GM10266 (cell line): Measurements from ENCODE around the gene LIN54.

ENCODE experiments used
- DNase-seq: peaks from one replicate; pipeline ENCODE4 v3.0.0; 2012; ENCODE audit errors: extremely low spot score
- TF ChIP-seq, protein P1 (sequence below): IDR thresholded peaks from 2 replicates; pipeline ENCODE4 v1.5.1; 2012; ENCODE audit warnings: mild to moderate bottlenecking, low read depth; ENCODE audit not compliant: control insufficient read depth, insufficient read depth; ENCODE audit errors: missing control alignments

Gene LIN54

DNA sequence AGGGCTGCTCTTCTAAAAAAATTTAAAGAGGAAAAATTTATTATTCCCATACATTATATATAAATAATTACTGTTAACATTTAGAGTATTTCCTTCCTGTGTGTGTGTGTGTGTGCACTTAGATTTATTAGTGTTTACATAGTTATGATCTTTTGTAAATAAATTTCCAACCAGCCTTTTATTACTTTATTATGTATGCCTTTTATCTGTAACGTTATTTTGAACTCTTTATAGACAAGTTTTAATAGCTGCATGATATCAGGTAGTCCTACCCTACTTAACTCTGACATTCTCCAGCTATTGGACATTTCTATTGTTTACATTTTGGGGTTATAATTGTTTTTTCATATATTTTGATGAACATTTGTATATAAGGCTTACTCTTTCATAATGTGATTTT, 101.3 kb downstream of the LIN54 start:
- DNase-seq, result no peak
- TF ChIP-seq, protein P1, sequence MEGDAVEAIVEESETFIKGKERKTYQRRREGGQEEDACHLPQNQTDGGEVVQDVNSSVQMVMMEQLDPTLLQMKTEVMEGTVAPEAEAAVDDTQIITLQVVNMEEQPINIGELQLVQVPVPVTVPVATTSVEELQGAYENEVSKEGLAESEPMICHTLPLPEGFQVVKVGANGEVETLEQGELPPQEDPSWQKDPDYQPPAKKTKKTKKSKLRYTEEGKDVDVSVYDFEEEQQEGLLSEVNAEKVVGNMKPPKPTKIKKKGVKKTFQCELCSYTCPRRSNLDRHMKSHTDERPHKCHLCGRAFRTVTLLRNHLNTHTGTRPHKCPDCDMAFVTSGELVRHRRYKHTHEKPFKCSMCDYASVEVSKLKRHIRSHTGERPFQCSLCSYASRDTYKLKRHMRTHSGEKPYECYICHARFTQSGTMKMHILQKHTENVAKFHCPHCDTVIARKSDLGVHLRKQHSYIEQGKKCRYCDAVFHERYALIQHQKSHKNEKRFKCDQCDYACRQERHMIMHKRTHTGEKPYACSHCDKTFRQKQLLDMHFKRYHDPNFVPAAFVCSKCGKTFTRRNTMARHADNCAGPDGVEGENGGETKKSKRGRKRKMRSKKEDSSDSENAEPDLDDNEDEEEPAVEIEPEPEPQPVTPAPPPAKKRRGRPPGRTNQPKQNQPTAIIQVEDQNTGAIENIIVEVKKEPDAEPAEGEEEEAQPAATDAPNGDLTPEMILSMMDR, result no peak

DNA sequence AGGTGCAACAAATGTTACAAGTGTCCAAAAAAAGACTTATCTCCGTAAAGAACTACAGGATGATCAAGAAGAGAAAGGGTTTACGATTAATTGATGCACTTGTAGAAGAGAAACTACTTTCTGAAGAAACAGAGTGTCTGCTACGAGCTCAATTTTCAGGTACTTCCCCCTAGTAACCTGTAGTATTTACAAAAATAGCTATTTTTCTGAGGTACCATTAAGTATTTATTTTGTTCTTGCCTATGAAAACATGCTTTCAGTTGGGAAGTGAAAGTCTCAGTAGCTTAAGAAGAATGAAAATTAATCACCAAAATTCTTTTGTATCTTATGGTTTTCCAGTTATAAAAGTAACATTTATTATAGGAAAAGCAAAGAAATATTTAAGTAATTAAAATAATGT, 104.2 kb downstream of the LIN54 start:
- TF ChIP-seq, protein P1, result no peak
- peak; percentile 29 for DNase-seq

DNA sequence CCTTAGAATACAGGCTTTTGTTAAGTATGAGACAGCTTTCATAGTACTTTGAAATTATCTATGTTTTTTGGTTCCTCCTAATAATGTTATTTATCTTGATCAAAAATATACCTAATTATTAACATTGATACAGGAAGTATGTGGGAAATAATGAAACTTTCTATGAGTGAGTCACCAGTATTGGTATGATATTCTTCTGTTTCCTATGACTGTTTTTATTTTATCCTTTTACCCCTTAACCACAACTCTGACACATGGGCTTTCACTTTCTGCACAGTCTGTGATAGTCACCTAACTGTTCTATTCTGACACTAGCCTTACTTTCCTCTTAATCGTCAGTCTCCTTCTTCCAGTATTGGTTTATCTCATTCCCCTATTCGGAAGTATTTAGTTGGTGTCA, 105.4 kb downstream of the LIN54 start:
- peak; percentile 75 for DNase-seq
- TF ChIP-seq, protein P1, result no peak

DNA sequence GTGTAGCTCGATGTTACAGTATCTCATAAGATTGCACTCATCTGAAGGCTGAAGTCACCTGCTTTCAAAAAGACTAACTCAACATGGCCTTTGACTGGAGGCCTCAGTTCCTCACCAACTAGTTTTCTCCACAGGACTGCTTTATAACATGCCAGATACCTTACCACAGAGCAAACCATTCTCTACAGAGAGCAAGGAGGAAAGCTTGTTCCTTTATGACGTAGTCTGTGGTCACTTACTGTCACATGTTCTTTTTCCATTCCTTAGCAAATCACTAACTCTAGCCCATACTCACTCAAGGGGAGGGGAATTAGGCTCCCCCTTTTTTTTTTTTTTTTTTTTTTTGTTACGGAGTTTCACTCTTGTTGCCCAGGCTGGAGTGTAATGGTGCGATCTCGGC, 106.9 kb downstream of the LIN54 start:
- TF ChIP-seq, protein P1, result no peak
- DNase-seq, result peak; percentile 16

DNA sequence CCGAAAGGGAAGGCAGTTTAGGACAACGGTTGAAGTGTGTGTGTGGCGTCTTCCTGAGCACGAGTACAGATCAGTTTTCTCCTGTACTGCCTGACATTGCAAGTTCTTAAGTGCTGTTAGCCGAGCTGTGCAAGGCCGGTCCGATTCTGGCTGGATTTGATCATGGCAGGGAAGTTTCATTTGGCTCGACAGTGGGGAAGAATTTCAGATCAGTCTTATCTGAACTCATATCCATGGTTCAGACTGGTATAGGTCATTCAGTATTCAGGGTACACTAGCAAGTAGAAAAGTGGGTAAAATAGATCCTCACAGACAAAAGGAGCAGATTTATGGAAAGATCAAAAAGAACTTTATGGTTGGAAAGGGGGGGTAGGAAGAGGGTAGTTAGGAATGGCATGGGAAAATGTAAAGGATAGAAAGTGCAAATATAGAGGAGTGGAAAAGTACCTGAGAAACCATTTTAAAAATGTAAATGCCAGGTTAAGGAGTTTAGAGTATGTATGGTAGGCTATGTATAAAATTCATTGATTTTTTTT, 109.4 kb downstream of the LIN54 start:
- TF ChIP-seq, protein P1, result no peak

DNA sequence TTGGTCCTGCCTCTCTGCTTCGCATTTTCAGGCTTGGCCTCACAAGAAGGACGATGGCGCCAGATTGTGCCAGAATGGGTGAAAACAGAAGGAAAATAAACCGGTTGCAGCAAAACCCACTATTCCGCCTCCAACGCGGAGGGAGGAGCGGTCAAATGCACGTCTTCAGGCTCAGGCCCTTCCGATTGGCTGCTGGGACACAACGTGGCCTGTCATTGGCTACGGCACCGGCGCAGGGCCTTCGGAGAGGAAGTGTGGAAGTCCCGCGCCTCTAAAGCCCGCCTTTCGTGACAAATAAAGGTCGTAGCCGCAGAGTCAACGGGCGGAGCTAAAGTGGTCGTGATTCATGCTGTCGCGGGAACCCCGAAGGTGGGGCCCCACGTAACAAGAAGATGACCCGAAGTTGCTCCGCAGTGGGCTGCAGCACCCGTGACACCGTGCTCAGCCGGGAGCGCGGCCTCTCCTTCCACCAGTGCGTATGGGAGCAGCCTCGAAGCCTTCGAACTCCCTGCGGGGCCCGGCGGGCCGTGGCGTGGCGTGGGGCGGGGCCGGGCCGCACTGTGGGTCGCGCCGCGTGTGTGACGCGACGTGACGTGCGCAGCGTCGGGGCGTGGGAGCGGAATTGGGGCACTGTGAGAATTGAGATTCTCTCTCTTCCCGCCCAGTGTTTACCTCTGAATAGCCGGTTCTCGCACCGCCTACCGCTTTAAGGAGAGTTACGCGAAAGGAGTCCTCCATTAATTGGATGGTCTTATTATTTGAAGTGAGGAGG, 110.0 kb downstream of the LIN54 start, which contains the start of gene THAP9:
THAP9 (plus strand) TSS at position 325 of the 772 bp plus-strand sequence; CDS start at position 393, 68 bp downstream.
- TF ChIP-seq, protein P1, result no peak
- DNase-seq, result peak; percentile 94

More for the DNA sequence above, 109.4 kb downstream of the LIN54 start:
- DNase-seq, result no peak

DNA sequence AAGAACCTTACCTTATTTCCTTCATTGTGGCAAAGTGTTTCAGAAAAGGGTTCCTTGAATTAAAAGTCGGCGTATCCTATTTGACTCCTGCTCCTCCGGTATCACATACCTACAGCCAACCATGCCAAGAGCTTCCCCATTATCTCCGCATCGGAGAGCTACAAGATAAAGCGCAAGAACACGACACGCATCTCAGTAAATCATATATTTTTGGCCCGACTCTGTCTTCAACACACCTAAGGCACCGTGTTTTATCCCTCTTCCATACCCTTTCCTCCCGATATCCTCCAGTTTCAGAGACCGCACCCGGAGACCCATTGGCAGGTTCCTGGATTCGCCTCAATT, 110.6 kb downstream of the LIN54 start:
- TF ChIP-seq, protein P1, result no peak
- DNase-seq, result peak; percentile 21
